ENCODE data around the gene ACTR3C.
"Not testable (repeated sequence)": the region's sequence is repeated elsewhere in the genome, so short reads cannot be mapped to it uniquely, and the experiment has no call there.

ACTR3C gene

DNA sequence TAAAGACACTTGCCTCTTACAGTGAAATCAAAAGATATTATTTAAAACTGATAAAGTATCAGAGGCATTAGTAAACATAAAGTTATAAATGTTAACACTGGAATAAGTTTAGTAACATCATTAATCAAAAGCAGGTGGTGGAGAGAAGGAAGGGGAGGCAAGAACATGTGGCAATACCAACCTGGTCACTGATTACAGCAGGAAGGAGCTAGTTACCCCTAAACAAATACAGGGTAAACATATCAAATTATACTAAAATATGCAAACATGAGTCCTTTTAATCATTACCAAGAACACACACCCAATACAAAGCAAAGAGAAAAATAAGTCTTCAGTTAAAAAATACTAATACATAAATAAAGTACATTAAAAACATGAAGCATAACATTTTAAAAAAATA lies 25.4 kb downstream of the ACTR3C start:
- H3K36me3 Mint-ChIP-seq (ENCODE audit: low read depth); H3K4me1 Mint-ChIP-seq (ENCODE audit: low read depth); H3K27me3 Mint-ChIP-seq; H3K9me3 Mint-ChIP-seq; H3K4me3 Mint-ChIP-seq; H3K27ac Mint-ChIP-seq: not testable (repeated sequence)

DNA sequence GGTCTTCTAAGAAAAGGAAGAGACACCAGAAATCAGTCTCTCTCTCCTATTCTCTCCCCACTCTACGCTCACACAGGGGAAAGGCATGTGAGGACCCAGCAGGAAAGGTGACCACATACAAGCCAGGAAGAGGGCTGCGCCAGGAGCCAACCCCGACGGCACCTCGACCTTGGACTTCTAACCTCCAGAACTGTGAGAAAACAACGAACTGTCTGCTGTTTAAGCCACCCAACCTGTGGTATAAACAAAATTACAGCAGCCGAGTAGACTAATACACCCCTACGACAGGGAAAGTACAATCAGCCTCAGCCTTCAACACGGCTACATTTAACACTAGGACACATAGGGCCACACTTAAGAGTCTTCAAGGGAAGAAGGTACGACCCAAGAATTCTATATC lies 26.5 kb downstream of the ACTR3C start:
- H3K4me1 Mint-ChIP-seq (ENCODE audit: low read depth); H3K36me3 Mint-ChIP-seq (ENCODE audit: low read depth); H3K27ac Mint-ChIP-seq; H3K9me3 Mint-ChIP-seq; H3K27me3 Mint-ChIP-seq; H3K4me3 Mint-ChIP-seq: not testable (repeated sequence)

DNA sequence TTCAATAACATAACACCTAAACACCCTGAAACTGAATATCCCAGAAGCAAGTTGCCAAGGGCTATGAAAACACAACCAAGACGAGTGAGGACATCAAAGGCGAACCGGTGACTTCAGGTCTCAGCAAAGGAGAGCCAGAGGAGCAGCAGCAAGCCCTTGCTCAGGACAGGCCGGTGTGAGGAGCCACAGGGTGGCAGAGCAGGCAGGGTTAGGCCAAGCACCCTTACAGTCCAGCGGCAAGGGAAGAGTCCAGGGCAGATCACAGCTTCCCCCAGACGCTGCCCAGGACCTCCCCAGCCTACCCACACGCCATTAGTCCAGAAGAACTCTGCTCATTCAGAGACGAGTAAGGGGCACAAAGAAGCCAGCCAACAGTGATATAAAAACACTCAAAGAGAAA lies 27.7 kb downstream of the ACTR3C start:
- H3K4me1 Mint-ChIP-seq (ENCODE audit: low read depth); H3K27ac Mint-ChIP-seq; H3K4me3 Mint-ChIP-seq; H3K36me3 Mint-ChIP-seq (ENCODE audit: low read depth); H3K27me3 Mint-ChIP-seq; H3K9me3 Mint-ChIP-seq: not testable (repeated sequence)

DNA sequence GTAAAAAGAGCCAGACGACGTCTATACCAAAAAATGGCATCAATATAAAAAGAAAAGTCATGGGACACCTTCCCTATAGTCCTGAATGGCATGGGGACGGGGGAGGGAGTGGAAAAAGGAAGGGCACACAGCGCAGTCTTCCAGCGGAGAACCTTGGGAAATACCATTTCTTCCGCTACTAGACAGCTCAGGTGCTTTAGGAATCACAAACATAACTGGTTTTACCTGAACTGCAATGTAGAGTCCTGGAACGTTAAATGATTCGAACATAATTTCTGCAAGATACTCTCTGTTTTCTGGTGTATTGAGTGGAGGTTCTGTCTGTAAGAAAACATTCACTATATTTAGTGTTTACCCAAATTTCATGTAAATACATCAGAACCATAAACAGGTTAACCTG lies 28.3 kb downstream of the ACTR3C start:
- H3K27me3 Mint-ChIP-seq; H3K9me3 Mint-ChIP-seq; H3K4me1 Mint-ChIP-seq (ENCODE audit: low read depth); H3K27ac Mint-ChIP-seq; H3K4me3 Mint-ChIP-seq; H3K36me3 Mint-ChIP-seq (ENCODE audit: low read depth): not testable (repeated sequence)

DNA sequence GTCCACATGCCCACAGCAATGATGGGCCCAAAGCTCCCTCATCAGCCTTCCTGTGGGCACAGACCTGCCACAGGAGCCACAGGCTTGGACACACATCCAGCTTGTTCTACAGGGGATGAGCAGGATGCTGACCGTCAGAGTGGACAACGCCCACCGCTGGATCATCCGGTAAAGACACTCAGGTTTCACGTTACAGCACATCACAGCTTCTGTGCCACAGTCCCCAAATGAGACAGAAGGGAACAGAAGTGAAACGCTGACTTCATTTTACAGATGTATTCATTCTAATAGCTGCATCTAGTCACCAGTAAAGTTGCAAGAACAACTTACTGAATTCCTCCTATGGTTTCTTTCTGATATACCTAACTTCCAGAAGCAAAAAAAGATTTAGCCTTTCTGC lies 33.0 kb downstream of the ACTR3C start:
- H3K36me3 Mint-ChIP-seq (ENCODE audit: low read depth); H3K27ac Mint-ChIP-seq; H3K4me1 Mint-ChIP-seq (ENCODE audit: low read depth); H3K4me3 Mint-ChIP-seq; H3K27me3 Mint-ChIP-seq; H3K9me3 Mint-ChIP-seq: not testable (repeated sequence)

DNA sequence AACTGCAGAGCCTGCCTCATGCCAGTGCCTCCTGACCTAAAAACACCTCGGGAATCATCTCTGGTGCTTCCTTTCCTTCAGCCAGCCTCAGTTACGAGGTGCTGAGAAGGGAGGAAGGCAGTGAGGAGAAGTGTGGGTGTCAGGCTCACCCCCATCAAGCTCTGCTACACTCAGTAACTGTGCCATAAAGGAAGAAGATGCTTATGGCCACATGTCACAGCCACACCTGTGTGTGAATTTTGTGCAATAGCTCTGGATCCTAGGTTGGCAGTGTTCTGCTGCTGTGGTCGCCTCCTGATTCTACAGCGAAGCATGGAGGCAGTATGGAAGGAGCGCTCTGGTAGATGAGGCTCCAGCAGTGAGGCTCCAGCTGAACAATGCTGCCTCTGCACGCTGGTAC lies 34.5 kb downstream of the ACTR3C start:
- not testable (repeated sequence) for H3K27me3 Mint-ChIP-seq; H3K4me1 Mint-ChIP-seq (ENCODE audit: low read depth); H3K27ac Mint-ChIP-seq; H3K9me3 Mint-ChIP-seq; H3K36me3 Mint-ChIP-seq (ENCODE audit: low read depth); H3K4me3 Mint-ChIP-seq

DNA sequence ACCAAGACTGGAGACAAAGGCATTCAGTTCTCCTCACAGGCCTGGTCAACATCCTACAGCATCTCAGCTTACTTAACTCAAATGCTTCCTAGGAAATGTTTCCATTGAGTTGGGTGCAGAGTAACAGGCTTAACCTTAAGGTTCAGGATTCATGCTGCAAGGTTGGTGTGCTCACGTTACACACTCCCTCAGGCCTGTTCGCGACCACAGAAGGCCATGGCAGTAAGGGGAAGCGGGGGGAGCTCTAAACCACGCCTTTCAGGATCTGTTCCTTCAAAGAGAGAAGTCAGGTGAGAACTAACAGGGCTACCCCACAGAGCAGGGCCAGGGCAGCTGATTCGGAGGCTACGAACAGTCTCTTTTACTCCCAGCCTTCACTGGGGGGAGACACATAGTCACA lies 35.5 kb downstream of the ACTR3C start:
- not testable (repeated sequence) for H3K4me3 Mint-ChIP-seq; H3K9me3 Mint-ChIP-seq; H3K27me3 Mint-ChIP-seq; H3K36me3 Mint-ChIP-seq (ENCODE audit: low read depth); H3K4me1 Mint-ChIP-seq (ENCODE audit: low read depth); H3K27ac Mint-ChIP-seq

DNA sequence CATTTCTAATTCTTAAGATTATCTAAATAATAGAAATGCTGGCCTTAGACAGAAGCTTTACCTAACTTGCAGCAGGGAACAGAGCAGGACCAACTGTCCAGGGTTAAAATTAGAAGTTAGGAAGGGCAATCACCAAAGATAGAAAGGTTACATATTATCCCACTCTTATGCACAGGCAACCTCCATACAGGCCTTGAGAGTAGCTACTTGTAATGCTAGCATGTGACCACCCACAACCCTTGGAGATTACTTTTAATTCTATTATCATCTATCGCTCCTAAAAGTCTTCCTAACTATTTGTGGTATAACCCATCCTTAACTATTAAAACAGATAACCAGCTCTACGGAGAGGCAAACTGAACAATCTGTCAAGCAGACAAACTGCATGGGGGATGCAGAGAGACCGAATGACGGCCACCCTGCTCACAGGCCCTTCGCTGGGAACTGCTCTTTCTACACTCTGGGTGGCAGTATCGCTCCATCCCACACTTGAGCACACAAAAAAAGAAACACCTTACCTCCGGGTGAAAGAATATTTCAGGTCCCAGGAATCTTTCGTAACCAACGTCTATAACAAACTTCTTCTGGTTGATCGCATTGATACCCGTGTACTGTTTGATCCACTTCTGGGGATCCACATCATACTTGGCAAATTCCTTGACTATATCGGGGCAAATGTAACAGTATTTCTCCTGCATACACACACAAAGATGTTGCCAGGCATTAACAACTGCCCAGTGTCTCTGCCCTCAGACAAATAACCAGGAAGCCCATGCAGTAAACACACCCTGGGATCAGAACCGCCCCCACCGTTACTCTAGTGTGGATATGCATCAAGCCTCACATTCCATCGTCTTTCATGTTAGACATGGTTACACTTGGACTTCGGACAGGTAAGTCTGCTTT lies 37.2 kb downstream of the ACTR3C start:
- not testable (repeated sequence) for H3K36me3 Mint-ChIP-seq (ENCODE audit: low read depth); H3K9me3 Mint-ChIP-seq

DNA sequence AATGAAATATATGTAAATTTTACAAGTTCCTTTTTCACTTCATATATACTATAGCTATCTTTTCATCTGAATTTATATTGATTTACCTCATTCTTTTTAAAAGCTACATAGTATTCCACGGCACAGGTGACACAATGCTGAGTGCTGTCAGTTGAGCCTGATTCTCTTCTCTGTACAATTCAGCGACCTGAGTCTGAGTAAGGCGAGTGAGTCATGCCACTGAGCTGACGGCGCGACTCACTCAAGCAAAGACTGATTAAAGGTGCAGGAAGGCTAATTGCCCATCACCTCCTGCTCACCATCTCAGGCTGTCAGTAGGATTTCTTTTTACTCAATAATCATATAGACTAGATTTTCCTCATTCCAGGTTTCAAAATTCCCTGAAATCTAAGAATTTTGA lies 39.7 kb downstream of the ACTR3C start:
- not testable (repeated sequence) for H3K4me1 Mint-ChIP-seq (ENCODE audit: low read depth); H3K4me3 Mint-ChIP-seq; H3K27me3 Mint-ChIP-seq; H3K27ac Mint-ChIP-seq; H3K36me3 Mint-ChIP-seq (ENCODE audit: low read depth); H3K9me3 Mint-ChIP-seq

More for the DNA sequence above, 37.2 kb downstream of the ACTR3C start:
- H3K4me1 Mint-ChIP-seq (ENCODE audit: low read depth); H3K4me3 Mint-ChIP-seq; H3K27ac Mint-ChIP-seq; H3K27me3 Mint-ChIP-seq: not testable (repeated sequence)

DNA sequence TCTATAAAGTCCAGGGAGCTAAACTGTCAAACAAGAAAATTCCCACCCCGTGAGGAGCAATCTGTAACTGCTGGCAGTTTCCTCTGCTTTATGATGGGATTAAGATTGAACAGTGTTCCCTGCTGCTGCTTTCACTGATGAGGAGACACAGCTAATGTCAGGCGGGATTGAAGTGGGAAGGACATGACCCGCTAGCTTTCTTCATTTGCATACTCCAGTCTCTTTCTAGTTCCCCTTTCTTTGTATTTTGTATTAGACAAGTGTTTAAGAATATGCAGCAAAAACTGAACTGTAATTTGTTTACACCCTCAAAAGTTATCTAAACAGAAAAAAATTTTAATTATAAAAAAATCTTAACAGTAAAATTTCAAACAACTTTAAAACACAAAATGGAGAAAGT lies 40.2 kb downstream of the ACTR3C start:
- H3K4me1 Mint-ChIP-seq (ENCODE audit: low read depth); H3K36me3 Mint-ChIP-seq (ENCODE audit: low read depth); H3K4me3 Mint-ChIP-seq; H3K27me3 Mint-ChIP-seq; H3K9me3 Mint-ChIP-seq; H3K27ac Mint-ChIP-seq: not testable (repeated sequence)

DNA sequence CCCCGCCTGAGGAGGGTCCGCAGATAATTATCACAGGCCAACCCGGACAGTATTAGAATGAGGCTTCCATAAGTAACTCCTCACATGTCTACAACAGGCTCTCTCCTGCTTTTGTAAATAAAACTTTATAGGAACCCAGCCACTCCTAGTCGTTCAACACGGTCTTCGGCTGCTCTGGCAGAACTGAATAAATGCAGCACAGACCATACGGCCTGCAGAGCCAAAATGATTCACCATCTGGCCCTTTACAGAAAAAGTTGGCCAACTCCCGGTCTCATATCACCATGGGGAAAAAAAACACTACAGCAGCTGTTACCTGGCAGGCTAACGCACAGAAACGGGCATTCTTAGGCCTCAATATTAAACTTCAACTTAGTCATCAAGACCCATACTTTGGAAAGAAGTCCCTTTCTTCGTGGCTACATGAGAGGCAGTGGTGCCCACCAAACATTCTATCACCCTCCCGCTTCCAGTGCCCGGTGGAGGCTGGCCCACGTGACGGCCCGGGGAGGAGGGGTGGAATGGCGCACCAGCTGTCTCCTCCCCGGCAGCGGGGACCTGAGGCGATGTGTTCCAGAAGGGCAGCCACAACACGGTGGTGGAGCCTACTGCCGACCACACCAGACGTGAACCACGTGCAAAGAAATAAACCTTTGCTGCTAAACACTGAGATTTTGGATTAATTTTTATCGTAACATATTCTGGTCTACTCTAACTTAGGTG lies 41.5 kb downstream of the ACTR3C start:
- not testable (repeated sequence) for H3K27me3 Mint-ChIP-seq; H3K9me3 Mint-ChIP-seq; H3K27ac Mint-ChIP-seq; H3K4me1 Mint-ChIP-seq (ENCODE audit: low read depth); H3K4me3 Mint-ChIP-seq; H3K36me3 Mint-ChIP-seq (ENCODE audit: low read depth)

DNA sequence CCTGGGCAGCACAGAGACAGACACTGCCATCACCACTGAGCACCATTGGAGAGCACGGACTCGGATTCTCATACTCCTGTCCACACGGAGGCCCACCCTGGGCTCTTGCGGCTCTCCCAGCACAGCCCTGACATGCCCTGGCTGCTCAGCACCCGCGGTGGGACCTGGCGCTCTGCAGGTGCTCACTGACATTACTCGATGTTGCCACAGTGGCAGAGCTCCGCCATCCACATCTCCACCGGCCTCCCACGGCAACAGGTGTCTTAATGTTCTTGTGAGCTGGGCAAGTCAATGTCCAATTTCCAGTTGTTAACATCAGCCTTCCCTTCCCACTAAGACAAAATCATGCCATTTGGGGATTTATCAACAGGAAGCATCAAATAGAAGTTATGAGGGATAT lies 45.0 kb downstream of the ACTR3C start:
- not testable (repeated sequence) for H3K4me1 Mint-ChIP-seq (ENCODE audit: low read depth); H3K36me3 Mint-ChIP-seq (ENCODE audit: low read depth); H3K9me3 Mint-ChIP-seq; H3K27me3 Mint-ChIP-seq; H3K27ac Mint-ChIP-seq; H3K4me3 Mint-ChIP-seq

DNA sequence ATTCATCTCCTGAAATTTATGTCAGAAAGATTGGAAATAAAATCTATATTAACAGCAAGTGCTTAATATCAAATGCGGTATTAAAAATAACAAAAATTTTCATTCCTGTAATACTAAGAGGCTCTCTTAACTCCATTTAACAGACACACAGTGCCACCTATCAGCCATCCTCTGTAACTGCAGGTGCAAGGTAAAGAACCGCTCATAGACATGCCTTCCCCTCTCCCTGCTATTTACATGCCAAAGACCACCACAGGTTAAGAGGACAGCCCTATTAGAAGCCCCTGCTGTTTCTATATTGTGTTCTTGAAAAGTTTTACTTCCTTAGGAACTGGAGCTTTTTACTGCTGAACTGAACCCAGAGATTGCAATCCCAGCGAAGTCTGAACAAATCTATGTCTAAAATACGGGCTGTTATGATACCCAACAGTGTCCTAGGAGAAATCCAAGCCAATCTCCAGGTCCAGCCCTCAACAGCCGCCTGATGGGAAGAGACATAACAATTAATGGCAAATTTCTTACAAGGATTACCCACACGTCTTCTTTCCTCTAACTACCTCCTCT lies 47.1 kb downstream of the ACTR3C start:
- not testable (repeated sequence) for H3K27me3 Mint-ChIP-seq; H3K4me1 Mint-ChIP-seq (ENCODE audit: low read depth); H3K36me3 Mint-ChIP-seq (ENCODE audit: low read depth); H3K27ac Mint-ChIP-seq; H3K9me3 Mint-ChIP-seq; H3K4me3 Mint-ChIP-seq

DNA sequence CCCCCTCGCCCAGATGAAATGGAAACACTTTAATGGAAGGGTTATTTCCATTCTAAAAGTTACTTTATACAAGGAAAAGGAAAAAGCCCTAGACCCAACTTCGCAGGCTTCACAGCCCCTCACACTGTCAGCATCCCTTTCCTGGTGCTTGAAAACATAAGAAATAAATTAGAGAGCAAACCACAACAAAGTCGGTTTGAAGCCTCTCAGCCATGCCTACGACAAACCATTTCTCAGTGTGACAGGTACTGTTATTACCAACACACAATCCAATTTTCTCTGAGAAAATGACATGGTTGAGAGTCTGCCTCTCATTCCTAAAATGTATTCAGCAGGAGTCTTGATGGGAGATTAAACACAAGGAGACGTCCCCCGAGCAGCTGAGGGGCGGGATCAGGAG lies 51.4 kb downstream of the ACTR3C start:
- not testable (repeated sequence) for H3K4me1 Mint-ChIP-seq (ENCODE audit: low read depth); H3K4me3 Mint-ChIP-seq; H3K36me3 Mint-ChIP-seq (ENCODE audit: low read depth); H3K9me3 Mint-ChIP-seq; H3K27me3 Mint-ChIP-seq; H3K27ac Mint-ChIP-seq

DNA sequence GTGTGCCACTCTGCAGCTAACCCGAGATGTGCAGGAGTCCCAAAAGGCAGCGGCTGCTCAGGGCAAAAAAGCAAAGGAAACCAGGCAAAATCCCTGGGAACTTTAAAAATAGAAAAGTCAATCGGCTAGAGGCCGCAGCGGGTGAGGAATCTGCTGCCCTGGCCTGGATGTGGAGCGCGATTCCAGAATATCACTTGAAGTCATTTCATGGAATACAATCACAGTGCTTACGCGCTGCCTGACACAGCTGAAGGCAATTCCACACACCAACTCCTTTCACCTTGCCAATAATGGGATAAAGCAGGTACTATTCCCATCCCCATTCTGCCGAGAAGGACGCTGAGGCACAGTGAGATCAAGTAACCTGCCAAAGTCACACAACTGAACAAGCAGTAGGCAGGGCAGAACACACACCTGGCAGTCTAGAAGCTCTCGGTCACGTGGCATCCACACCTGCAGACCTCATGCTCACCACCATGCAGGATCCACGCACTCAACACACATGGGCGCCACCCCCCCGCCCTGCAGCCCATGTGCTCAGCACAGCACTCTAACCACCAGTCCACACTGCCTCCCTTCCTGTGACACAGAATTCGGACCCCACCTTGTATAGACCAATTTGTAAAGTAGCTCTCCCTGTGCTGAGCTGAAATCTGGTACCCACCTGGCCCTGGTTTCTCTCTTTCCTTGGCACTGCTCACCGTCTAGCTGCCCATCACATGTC lies 53.1 kb downstream of the ACTR3C start:
- H3K27me3 Mint-ChIP-seq; H3K27ac Mint-ChIP-seq; H3K36me3 Mint-ChIP-seq (ENCODE audit: low read depth); H3K4me3 Mint-ChIP-seq; H3K4me1 Mint-ChIP-seq (ENCODE audit: low read depth); H3K9me3 Mint-ChIP-seq: not testable (repeated sequence)

Data from stimulated activated naive CD8-positive, alpha-beta T cell treated with anti-CD3 and anti-CD28 coated beads, Interleukin-15, Interleukin-2, amounts not matched to agents 100 ng/mL and 50 ng/mL, for 24 hours (primary cell).